ENCODE measurements around the gene THOC5.
A peak's percentile ranks its signal among the peaks of the same experiment; 100 is the strongest.

Gene THOC5

GRCh38 chr22:29470159-29470855, 83.2 kb downstream of the THOC5 start:
- no peak for DNase-seq

DNA sequence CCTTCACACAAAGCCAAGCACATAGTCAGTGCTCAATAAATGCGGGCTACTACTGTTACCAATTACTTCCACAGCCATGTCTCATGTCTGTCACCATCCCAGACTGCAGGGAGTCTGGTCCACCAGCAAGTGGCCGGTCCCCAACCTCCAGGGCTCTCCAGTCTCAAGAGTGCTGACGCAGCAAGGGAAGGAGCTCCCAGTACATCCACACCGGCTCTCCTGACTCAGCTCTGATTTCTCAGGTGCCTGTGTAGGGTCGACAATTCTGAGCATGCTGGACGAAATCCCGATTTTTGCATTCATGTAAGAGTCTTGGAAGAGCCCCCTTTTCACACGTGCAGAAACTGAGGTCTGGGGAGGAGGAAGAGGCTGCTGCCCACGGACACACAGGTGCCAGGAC, 83.8 kb downstream of the THOC5 start:
- DNase-seq: no peak

GRCh38 chr22:29464581-29464980, 89.0 kb downstream of the THOC5 start:
- no peak for DNase-seq

- no peak for DNase-seq
These were observed 89.9 kb downstream of the THOC5 start for GRCh38 chr22:29463629-29464028.

- no peak for DNase-seq
These were observed 92.3 kb downstream of the THOC5 start for GRCh38 chr22:29461263-29461662.

GRCh38 chr22:29459773-29460172, 93.8 kb downstream of the THOC5 start:
- DNase-seq: no peak

GRCh38 chr22:29458551-29458950, 95.0 kb downstream of the THOC5 start:
- peak; percentile 87 for DNase-seq

DNA sequence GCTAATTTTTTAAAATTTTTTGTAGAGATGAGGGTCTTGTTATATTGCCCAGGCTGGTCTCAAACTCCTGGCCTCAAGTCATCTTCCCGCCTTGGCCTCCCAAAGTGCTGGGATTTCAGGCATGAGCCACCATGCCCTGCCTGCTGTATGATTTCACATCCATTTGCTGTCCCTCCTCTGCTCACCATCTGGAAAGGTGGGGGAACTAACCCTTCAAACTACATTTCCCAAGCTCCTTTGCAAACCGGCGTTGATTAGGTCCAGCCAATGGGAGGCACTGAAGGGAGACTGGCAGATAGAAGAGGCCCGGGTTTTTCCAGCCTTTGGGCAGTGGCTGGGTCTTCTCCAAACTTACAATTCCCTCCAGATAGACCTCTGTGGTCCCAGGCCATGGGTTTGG, 95.8 kb downstream of the THOC5 start:
- DNase-seq: peak; percentile 93

- DNase-seq: no peak
These were observed 97.3 kb downstream of the THOC5 start for GRCh38 chr22:29456211-29456671.
